K562 (cell line): ENCODE data around the gene ZNF8. TPM values are rescaled to one million over a fixed set of nuclear protein-coding genes. Genes with fewer than 3 reads are reported as not detected.
A peak's percentile ranks its signal among the peaks of the same experiment; 100 is the strongest.

Experiments used
- ATF7 ChIP-seq: fragments of 450-650 bp; IDR thresholded peaks from 2 replicates; pipeline ENCODE4 v1.7.1; 2014; ENCODE audit warnings: mild to moderate bottlenecking, moderate library complexity
- CSDE1 ChIP-seq, 2 experiments: fragments of 450-650 bp; IDR thresholded peaks; 2 replicates each; pipeline ENCODE4 v1.6.1; 2016; ENCODE audit warnings: mild to moderate bottlenecking in 1 of 2
- HDAC3 ChIP-seq: fragments of 450-650 bp; IDR thresholded peaks from 2 replicates; pipeline ENCODE4 v1.6.1; 2018; ENCODE audit warnings: borderline replicate concordance, mild to moderate bottlenecking, moderate library complexity; ENCODE audit not compliant: partially characterized antibody
- HEY1 ChIP-seq: fragments of 250-450 bp; sonication (Bioruptor Pico); IDR thresholded peaks from 2 replicates; pipeline ENCODE4 v1.5.0; 2020; ENCODE audit warnings: mild to moderate bottlenecking, moderate library complexity, borderline replicate concordance
- KLF16 ChIP-seq: IDR thresholded peaks from 2 replicates; pipeline ENCODE4 v1.6.1; 2016; ENCODE audit warnings: antibody characterized with exemption
- NR2F6 ChIP-seq: fragments of 450-650 bp; formaldehyde crosslinking; IDR thresholded peaks from 2 replicates; pipeline ENCODE4 v1.4.0; 2020; ENCODE audit warnings: mild to moderate bottlenecking
- PHF21A ChIP-seq: fragments of 450-650 bp; IDR thresholded peaks from 2 replicates; pipeline ENCODE4 v1.6.1; 2017; ENCODE audit warnings: low read depth, borderline replicate concordance
- SREBF2 ChIP-seq: sonication (generic); formaldehyde crosslinking; IDR thresholded peaks from 2 replicates; pipeline ENCODE4 v1.4.0; 2020; ENCODE audit warnings: mild to moderate bottlenecking, missing genetic modification reagents
- ZBTB7A ChIP-seq: IDR thresholded peaks from 2 replicates; pipeline ENCODE4 v1.6.1; 2011; ENCODE audit warnings: low read depth, mild to moderate bottlenecking, low read length, moderate library complexity, borderline replicate concordance; ENCODE audit not compliant: control insufficient read depth
- ZKSCAN1 ChIP-seq: fragments of 150-350 bp; IDR thresholded peaks from 2 replicates; pipeline ENCODE4 v1.6.1; 2016; ENCODE audit warnings: low read depth, low read length
- ZNF217 ChIP-seq: sonication (generic); formaldehyde crosslinking; IDR thresholded peaks from 2 replicates; pipeline ENCODE4 v1.8.0; 2022; ENCODE audit warnings: mild to moderate bottlenecking, missing genetic modification reagents
- ZNF561 ChIP-seq: fragments of 450-650 bp; formaldehyde crosslinking; conservative IDR thresholded peaks from 2 replicates; pipeline ENCODE4 v1.4.0; 2020; ENCODE audit warnings: mild to moderate bottlenecking, moderate library complexity
- ZNF76 ChIP-seq: fragments of 250-450 bp; sonication (Bioruptor Pico); IDR thresholded peaks from 2 replicates; pipeline ENCODE4 v1.4.0; 2020; ENCODE audit warnings: mild to moderate bottlenecking, moderate library complexity, borderline replicate concordance
- polyA plus RNA-seq, 8 experiments: library from polyadenylated mRNA; depleted of rRNA in 4 of 8; stranded (reverse) in 5 of 8; unstranded in 3 of 8; fragments of >200 nt; fragmentation: Nextera tagmentation in 2 of 8; fragmentation: Illumina TruSeq in 1 of 8; extraction: Ambion mirVana in 2 of 8; extraction: Trizol in 1 of 8; gene quantifications; 2 replicates each; pipeline versions ENCODE4 v1.2.1 to v1.2.3, GENCODE V29; 2011 to 2014; ENCODE audit warnings: inconsistent platforms in 1 of 8, missing spikeins in 1 of 8
- total RNA-seq, 7 experiments: library from RNA; depleted of rRNA in 6 of 7; stranded (reverse); fragments of >200 nt in 6 of 7; fragmentation: Illumina TruSeq in 2 of 7; extraction: Trizol in 2 of 7; gene quantifications; 2 replicates each; pipeline versions ENCODE4 v1.2.1 to v1.2.3, GENCODE V29; 2011 to 2021; ENCODE audit warnings: low replicate concordance in 1 of 7
- TF ChIP-seq, protein P1 (sequence below), 2 experiments: fragments of 450-650 bp; formaldehyde crosslinking in 1 of 2; IDR thresholded peaks; 2 replicates each; pipeline versions ENCODE4 v1.4.0 to v1.6.1; 2014 to 2020; ENCODE audit warnings: mild to moderate bottlenecking in 2 of 2, borderline replicate concordance in 1 of 2, low read depth in 1 of 2
- TF ChIP-seq, protein P2 (sequence below): IDR thresholded peaks from 2 replicates; pipeline ENCODE4 v1.6.1; 2016; ENCODE audit warnings: missing genetic modification characterization, missing compliant biosample characterization
- TF ChIP-seq, protein P3 (sequence below), 2 experiments: fragments of 150-350 bp in 1 of 2; IDR thresholded peaks; 2 replicates each; pipeline ENCODE4 v1.6.1; 2012 to 2016; ENCODE audit warnings: low read depth in 2 of 2, low read length in 2 of 2, mild to moderate bottlenecking in 1 of 2, moderate library complexity in 1 of 2

The ZNF8 gene
- total and polyA plus RNA-seq, 9 of the 15 experiments (the other 6 are each of a cell fraction or from before 2014, with no cell fraction given), result 0.71 to 7.7 (median 4.7) TPM

DNA sequence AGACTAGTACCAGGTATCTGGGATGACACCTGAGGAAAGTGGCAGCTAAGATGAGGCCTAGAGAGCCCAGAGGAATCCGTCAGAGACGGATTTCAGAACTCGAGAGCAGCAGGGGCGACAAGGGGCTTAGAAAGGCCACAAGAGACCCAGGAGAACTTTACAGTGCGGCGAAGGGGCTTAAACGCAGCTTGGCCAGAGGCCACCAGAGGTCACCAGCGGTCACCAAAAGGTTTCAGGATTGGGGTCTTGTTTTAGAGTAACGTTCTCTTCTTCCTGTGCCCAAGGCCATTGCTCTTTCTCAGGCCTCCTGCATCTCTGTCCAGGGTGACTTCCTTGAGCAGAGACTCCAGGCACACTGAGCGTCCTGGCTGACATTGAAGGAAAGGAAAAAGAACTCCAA is 50.2 kb downstream of the ZNF8 start (continued):
- TF ChIP-seq, protein P1, sequence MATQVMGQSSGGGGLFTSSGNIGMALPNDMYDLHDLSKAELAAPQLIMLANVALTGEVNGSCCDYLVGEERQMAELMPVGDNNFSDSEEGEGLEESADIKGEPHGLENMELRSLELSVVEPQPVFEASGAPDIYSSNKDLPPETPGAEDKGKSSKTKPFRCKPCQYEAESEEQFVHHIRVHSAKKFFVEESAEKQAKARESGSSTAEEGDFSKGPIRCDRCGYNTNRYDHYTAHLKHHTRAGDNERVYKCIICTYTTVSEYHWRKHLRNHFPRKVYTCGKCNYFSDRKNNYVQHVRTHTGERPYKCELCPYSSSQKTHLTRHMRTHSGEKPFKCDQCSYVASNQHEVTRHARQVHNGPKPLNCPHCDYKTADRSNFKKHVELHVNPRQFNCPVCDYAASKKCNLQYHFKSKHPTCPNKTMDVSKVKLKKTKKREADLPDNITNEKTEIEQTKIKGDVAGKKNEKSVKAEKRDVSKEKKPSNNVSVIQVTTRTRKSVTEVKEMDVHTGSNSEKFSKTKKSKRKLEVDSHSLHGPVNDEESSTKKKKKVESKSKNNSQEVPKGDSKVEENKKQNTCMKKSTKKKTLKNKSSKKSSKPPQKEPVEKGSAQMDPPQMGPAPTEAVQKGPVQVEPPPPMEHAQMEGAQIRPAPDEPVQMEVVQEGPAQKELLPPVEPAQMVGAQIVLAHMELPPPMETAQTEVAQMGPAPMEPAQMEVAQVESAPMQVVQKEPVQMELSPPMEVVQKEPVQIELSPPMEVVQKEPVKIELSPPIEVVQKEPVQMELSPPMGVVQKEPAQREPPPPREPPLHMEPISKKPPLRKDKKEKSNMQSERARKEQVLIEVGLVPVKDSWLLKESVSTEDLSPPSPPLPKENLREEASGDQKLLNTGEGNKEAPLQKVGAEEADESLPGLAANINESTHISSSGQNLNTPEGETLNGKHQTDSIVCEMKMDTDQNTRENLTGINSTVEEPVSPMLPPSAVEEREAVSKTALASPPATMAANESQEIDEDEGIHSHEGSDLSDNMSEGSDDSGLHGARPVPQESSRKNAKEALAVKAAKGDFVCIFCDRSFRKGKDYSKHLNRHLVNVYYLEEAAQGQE (IDR thresholded peaks at IDR 0.05; ENCODE audit: borderline replicate concordance), result peak; percentile 60
- TF ChIP-seq, protein P1 (CRISPR knock-in tag; IDR thresholded peaks at IDR 0.05; ENCODE audit: low read depth), result no peak
- no peak for TF ChIP-seq HDAC3
- no peak for TF ChIP-seq HEY1 (CRISPR knock-in tag)
- TF ChIP-seq ZKSCAN1, result no peak
- TF ChIP-seq CSDE1 (IDR thresholded peaks at IDR 0.05), result no peak
- TF ChIP-seq SREBF2 (CRISPR knock-in tag), result no peak
- no peak for TF ChIP-seq KLF16
- TF ChIP-seq, protein P2, sequence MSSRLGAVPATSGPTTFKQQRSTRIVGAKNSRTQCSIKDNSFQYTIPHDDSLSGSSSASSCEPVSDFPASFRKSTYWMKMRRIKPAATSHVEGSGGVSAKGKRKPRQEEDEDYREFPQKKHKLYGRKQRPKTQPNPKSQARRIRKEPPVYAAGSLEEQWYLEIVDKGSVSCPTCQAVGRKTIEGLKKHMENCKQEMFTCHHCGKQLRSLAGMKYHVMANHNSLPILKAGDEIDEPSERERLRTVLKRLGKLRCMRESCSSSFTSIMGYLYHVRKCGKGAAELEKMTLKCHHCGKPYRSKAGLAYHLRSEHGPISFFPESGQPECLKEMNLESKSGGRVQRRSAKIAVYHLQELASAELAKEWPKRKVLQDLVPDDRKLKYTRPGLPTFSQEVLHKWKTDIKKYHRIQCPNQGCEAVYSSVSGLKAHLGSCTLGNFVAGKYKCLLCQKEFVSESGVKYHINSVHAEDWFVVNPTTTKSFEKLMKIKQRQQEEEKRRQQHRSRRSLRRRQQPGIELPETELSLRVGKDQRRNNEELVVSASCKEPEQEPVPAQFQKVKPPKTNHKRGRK (tag), result no peak
- TF ChIP-seq PHF21A, result no peak
- TF ChIP-seq ATF7, result no peak
- no peak for TF ChIP-seq ZNF561 (CRISPR knock-in tag)
- TF ChIP-seq, protein P3, sequence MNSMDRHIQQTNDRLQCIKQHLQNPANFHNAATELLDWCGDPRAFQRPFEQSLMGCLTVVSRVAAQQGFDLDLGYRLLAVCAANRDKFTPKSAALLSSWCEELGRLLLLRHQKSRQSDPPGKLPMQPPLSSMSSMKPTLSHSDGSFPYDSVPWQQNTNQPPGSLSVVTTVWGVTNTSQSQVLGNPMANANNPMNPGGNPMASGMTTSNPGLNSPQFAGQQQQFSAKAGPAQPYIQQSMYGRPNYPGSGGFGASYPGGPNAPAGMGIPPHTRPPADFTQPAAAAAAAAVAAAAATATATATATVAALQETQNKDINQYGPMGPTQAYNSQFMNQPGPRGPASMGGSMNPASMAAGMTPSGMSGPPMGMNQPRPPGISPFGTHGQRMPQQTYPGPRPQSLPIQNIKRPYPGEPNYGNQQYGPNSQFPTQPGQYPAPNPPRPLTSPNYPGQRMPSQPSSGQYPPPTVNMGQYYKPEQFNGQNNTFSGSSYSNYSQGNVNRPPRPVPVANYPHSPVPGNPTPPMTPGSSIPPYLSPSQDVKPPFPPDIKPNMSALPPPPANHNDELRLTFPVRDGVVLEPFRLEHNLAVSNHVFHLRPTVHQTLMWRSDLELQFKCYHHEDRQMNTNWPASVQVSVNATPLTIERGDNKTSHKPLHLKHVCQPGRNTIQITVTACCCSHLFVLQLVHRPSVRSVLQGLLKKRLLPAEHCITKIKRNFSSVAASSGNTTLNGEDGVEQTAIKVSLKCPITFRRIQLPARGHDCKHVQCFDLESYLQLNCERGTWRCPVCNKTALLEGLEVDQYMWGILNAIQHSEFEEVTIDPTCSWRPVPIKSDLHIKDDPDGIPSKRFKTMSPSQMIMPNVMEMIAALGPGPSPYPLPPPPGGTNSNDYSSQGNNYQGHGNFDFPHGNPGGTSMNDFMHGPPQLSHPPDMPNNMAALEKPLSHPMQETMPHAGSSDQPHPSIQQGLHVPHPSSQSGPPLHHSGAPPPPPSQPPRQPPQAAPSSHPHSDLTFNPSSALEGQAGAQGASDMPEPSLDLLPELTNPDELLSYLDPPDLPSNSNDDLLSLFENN (IDR thresholded peaks at IDR 0.05; ENCODE audit: low read depth in 2 of 2, low read length in 2 of 2), result no peak
- no peak for TF ChIP-seq ZNF76 (CRISPR knock-in tag)
- TF ChIP-seq NR2F6, result no peak
- no peak for TF ChIP-seq ZNF217 (CRISPR knock-in tag)
- TF ChIP-seq ZBTB7A, result 0 out of 2 replicates have a peak, but pooled peaks have one; percentile 37
